ENCODE results near the gene EFCAB6. TPM values are rescaled to one million over a fixed set of nuclear protein-coding genes. Genes with fewer than 3 reads are reported as not detected.

The EFCAB6 gene
- total RNA-seq, 2 donors from 2014 or later: 3.3 to 10.5 TPM

GRCh38 chr22:43835736-43836135 lies 23.6 kb upstream of the EFCAB6 start:
- DNase-seq (ENCODE audit: low spot score): no peak
- no peak overlapping the region for H3K4me3 ChIP-seq
- no peaks in the 10 kb centered on the region for H3K36me3 ChIP-seq
- H3K27ac ChIP-seq: no peak overlapping the region
- H3K4me1 ChIP-seq (replicated peaks): no peaks in the 10 kb centered on the region
- H3K27me3 ChIP-seq (replicated peaks; ENCODE audit: insufficient read depth): no peaks in the 10 kb centered on the region
- no peaks in the 10 kb centered on the region for H3K9me3 ChIP-seq
- TF ChIP-seq CTCF (IDR thresholded peaks at IDR 0.05) (no peak), POLR2AphosphoS5 (IDR thresholded peaks at IDR 0.05) (no peak), POLR2A (IDR thresholded peaks at IDR 0.05) (no peak)
- 91% methylated on average over 13 of the region's 13 CpGs for WGBS
- intact Hi-C loops (cut with DNase I): no loop called here

- H3K27ac ChIP-seq: no peak overlapping the region
- H3K27me3 ChIP-seq (replicated peaks; ENCODE audit: insufficient read depth): no peaks in the 10 kb centered on the region
- H3K4me1 ChIP-seq (replicated peaks): no peaks in the 10 kb centered on the region
- no peaks in the 10 kb centered on the region for H3K36me3 ChIP-seq
- H3K4me3 ChIP-seq: no peak overlapping the region
- H3K9me3 ChIP-seq: no peaks in the 10 kb centered on the region
- no peak for TF ChIP-seq CTCF (IDR thresholded peaks at IDR 0.05)
- TF ChIP-seq POLR2AphosphoS5 (IDR thresholded peaks at IDR 0.05): no peak
- TF ChIP-seq POLR2A (IDR thresholded peaks at IDR 0.05): no peak
- DNase-seq (ENCODE audit: low spot score): no peak
- 75% methylated on average over 12 of the region's 12 CpGs for WGBS
- intact Hi-C loops (cut with DNase I): no loop called here
Measured at GRCh38 chr22:43835166-43835565, 23.1 kb upstream of the EFCAB6 start.

- Histone ChIP-seq H3K9me3 (no peaks in the 10 kb centered on the region), H3K27ac (no peak overlapping the region), H3K27me3 (replicated peaks; ENCODE audit: insufficient read depth) (no peaks in the 10 kb centered on the region), H3K4me1 (replicated peaks) (no peaks in the 10 kb centered on the region), H3K36me3 (no peaks in the 10 kb centered on the region), H3K4me3 (no peak overlapping the region)
- no peak for DNase-seq (ENCODE audit: low spot score)
- intact Hi-C loops (cut with DNase I): no loop called here
- 85% methylated on average over 35 of the region's 36 CpGs for WGBS
- TF ChIP-seq CTCF (IDR thresholded peaks at IDR 0.05) (no peak), POLR2A (IDR thresholded peaks at IDR 0.05) (no peak), POLR2AphosphoS5 (IDR thresholded peaks at IDR 0.05) (no peak)
Measured at GRCh38 chr22:43833286-43834240, 21.5 kb upstream of the EFCAB6 start.

GRCh38 chr22:43832393-43833265 lies 20.5 kb upstream of the EFCAB6 start:
- H3K4me3 ChIP-seq: no peak overlapping the region
- H3K36me3 ChIP-seq: no peaks in the 10 kb centered on the region
- no peaks in the 10 kb centered on the region for H3K9me3 ChIP-seq
- no peak for TF ChIP-seq POLR2AphosphoS5 (IDR thresholded peaks at IDR 0.05)
- TF ChIP-seq POLR2A (IDR thresholded peaks at IDR 0.05): no peak
- TF ChIP-seq CTCF (IDR thresholded peaks at IDR 0.05): no peak
- intact Hi-C loops (cut with DNase I): no loop called here
- no peaks in the 10 kb centered on the region for H3K27me3 ChIP-seq (replicated peaks; ENCODE audit: insufficient read depth)
- DNase-seq (ENCODE audit: low spot score): no peak
- H3K27ac ChIP-seq: no peak overlapping the region
- H3K4me1 ChIP-seq (replicated peaks): no peaks in the 10 kb centered on the region
- WGBS: 95% methylated on average over 18 of the region's 18 CpGs
